ENCODE measurements around the gene DSCAML1. TPM values are rescaled to one million over a fixed set of nuclear protein-coding genes. Genes with fewer than 3 reads are reported as not detected.

DSCAML1 gene
- total RNA-seq, 4 donors from 2014 or later, result 0.29 to 29.1 (median 3.4) TPM

GRCh38 chr11:117394221-117394925 lies 402.6 kb downstream of the DSCAML1 start:
- no peak overlapping the region for H3K4me3 ChIP-seq
- H3K27me3 ChIP-seq, result no peaks in the 10 kb centered on the region
- no peaks in the 10 kb centered on the region for H3K4me1 ChIP-seq
- DNase-seq, result no peak
- no peak overlapping the region for H3K27ac ChIP-seq
- no peaks in the 10 kb centered on the region for H3K36me3 ChIP-seq
- intact Hi-C loops (cut with DNase I; ENCODE audit: low total_unique reads), result no loop called here
- TF ChIP-seq CTCF (IDR thresholded peaks at IDR 0.05) (no peak), POLR2A (IDR thresholded peaks at IDR 0.05) (no peak)
- no peaks in the 10 kb centered on the region for H3K9me3 ChIP-seq

DNA sequence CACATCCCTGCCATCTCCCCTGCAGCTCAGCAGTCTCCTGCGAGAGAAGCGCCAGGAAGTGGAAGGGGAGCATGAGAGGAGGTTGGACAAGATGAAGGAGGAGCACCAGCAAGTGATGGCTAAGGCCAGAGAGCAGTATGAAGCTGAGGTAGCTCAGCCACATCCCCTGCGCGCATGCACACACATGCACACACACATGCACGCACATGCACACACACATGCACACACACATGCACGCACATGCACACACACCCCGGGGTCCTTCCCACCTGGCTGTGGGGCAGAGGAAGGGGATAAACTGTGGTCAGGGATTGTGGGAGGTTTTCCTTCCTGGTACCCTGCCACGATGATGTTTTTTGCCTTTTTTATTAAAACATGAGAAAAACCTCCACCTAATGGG lies 404.0 kb downstream of the DSCAML1 start:
- H3K4me3 ChIP-seq, result no peak overlapping the region
- H3K27ac ChIP-seq, result no peak overlapping the region
- H3K36me3 ChIP-seq, result no peaks in the 10 kb centered on the region
- H3K27me3 ChIP-seq, result no peaks in the 10 kb centered on the region
- no peaks in the 10 kb centered on the region for H3K9me3 ChIP-seq
- intact Hi-C loops (cut with DNase I; ENCODE audit: low total_unique reads), result no loop called here
- TF ChIP-seq POLR2A (IDR thresholded peaks at IDR 0.05) (no peak), CTCF (IDR thresholded peaks at IDR 0.05) (no peak)
- no peak for DNase-seq
- H3K4me1 ChIP-seq, result no peaks in the 10 kb centered on the region

DNA sequence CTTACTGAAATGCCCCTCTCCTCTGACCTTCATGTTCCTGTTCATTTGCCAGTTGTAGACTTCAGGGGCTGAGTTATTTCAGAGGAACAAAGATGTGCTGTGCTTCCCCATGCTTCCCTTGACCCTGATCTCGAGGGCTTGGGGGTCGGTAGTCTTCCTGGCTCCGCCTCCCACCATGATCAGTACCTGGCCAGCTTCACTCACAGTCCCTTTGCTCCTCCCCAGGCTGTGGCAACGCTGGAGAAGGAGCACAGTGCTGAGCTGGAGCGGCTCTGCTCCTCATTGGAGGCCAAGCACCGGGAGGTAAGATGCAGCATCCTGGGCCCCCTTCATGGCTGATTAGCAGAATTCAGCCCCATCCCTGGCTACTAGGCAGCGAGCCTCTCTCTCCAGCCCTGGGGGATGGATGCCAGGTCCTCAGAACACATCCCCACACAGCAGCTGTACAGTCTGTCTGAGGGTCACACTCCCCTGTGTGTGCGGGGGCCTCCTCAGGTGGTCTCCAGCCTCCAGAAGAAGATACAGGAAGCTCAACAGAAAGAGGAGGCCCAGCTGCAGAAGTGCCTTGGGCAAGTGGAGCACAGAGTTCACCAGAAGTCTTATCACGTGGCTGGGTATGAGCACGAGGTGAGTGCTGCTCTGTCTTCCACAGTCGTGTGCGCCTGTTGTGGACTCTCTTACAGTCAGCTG lies 404.9 kb downstream of the DSCAML1 start:
- Histone ChIP-seq H3K27ac (no peak overlapping the region), H3K4me1 (no peaks in the 10 kb centered on the region), H3K27me3 (no peaks in the 10 kb centered on the region), H3K4me3 (no peak overlapping the region), H3K36me3 (no peaks in the 10 kb centered on the region), H3K9me3 (no peaks in the 10 kb centered on the region)
- no peak for TF ChIP-seq POLR2A (IDR thresholded peaks at IDR 0.05)
- no peak for TF ChIP-seq CTCF (IDR thresholded peaks at IDR 0.05)
- intact Hi-C loops (cut with DNase I; ENCODE audit: low total_unique reads), result no loop called here
- no peak for DNase-seq

GRCh38 chr11:117391181-117391580 lies 405.8 kb downstream of the DSCAML1 start:
- intact Hi-C loops (cut with DNase I; ENCODE audit: low total_unique reads), result no loop called here
- TF ChIP-seq CTCF (IDR thresholded peaks at IDR 0.05) (no peak), POLR2A (IDR thresholded peaks at IDR 0.05) (no peak)
- Histone ChIP-seq H3K4me3 (no peak overlapping the region), H3K9me3 (no peaks in the 10 kb centered on the region), H3K4me1 (no peaks in the 10 kb centered on the region), H3K27ac (no peak overlapping the region), H3K36me3 (no peaks in the 10 kb centered on the region), H3K27me3 (no peaks in the 10 kb centered on the region)
- no peak for DNase-seq

DNA sequence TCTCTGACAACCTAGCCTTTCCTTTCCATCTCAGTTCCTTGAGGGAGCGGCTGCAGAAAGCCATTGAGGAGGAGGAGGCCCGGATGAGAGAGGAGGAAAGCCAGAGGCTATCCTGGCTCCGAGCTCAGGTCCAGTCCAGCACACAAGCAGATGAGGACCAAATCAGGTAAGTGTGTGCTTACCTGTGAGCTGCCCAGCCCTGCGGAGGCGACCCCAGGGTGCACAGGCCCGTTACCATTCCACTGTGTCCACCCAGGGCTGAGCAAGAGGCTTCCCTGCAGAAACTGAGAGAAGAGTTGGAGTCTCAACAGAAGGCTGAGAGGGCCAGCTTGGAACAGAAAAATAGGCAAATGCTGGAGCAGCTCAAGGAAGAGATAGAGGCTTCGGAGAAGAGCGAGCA lies 406.3 kb downstream of the DSCAML1 start:
- Histone ChIP-seq H3K36me3 (no peaks in the 10 kb centered on the region), H3K4me3 (no peak overlapping the region), H3K9me3 (no peaks in the 10 kb centered on the region), H3K27ac (no peak overlapping the region), H3K4me1 (no peaks in the 10 kb centered on the region), H3K27me3 (no peaks in the 10 kb centered on the region)
- no peak for DNase-seq
- intact Hi-C loops (cut with DNase I; ENCODE audit: low total_unique reads), result no loop called here
- no peak for TF ChIP-seq POLR2A (IDR thresholded peaks at IDR 0.05)
- TF ChIP-seq CTCF (IDR thresholded peaks at IDR 0.05), result no peak

Data from uterus (tissue), 4 donors.